GM12878 (cell line): ENCODE results near the gene HSD17B14. TPM values are rescaled to one million over a fixed set of nuclear protein-coding genes. Genes with fewer than 3 reads are reported as not detected.

Source experiments
- ATF3 ChIP-seq: IDR thresholded peaks from 2 replicates; pipeline ENCODE4 v1.6.1; 2011; ENCODE audit warnings: low read depth, mild to moderate bottlenecking, low read length, moderate library complexity, borderline replicate concordance; ENCODE audit errors: extremely low read depth
- BCL11A ChIP-seq: IDR thresholded peaks from 2 replicates; pipeline ENCODE4 v1.6.1; 2011; ENCODE audit warnings: low read depth, low read length
- BCL3 ChIP-seq: IDR thresholded peaks from 2 replicates; pipeline ENCODE4 v1.6.1; 2011; ENCODE audit warnings: borderline replicate concordance, low read depth, mild to moderate bottlenecking, moderate library complexity, low read length; ENCODE audit not compliant: insufficient read depth, poor library complexity, severe bottlenecking
- E2F8 ChIP-seq: fragments of 450-650 bp; IDR thresholded peaks from 2 replicates; pipeline ENCODE4 v1.6.1; 2018; ENCODE audit warnings: mild to moderate bottlenecking, low read depth, moderate library complexity; ENCODE audit not compliant: partially characterized antibody
- E4F1 ChIP-seq: fragments of 450-650 bp; IDR thresholded peaks from 2 replicates; pipeline ENCODE4 v1.6.1; 2018; ENCODE audit warnings: borderline replicate concordance, mild to moderate bottlenecking; ENCODE audit not compliant: partially characterized antibody
- GABPA ChIP-seq: IDR thresholded peaks from 2 replicates; pipeline ENCODE4 v1.6.1; 2014; ENCODE audit warnings: antibody characterized with exemption, low read depth, mild to moderate bottlenecking, inconsistent platforms
- HDAC6 ChIP-seq: fragments of 200-600 bp; sonication (generic); IDR thresholded peaks from one replicate; pipeline ENCODE4 v1.8.0; 2017; ENCODE audit warnings: antibody characterized with exemption; ENCODE audit not compliant: unreplicated experiment
- IKZF1 ChIP-seq: fragments of 450-650 bp; conservative IDR thresholded peaks from 2 replicates; pipeline ENCODE4 v1.6.1; 2017; ENCODE audit warnings: antibody characterized with exemption, mild to moderate bottlenecking
- IRF3 ChIP-seq: fragments of 450-650 bp; IDR thresholded peaks from 2 replicates; pipeline ENCODE4 v1.6.1; 2014; ENCODE audit warnings: mild to moderate bottlenecking
- IRF4 ChIP-seq: IDR thresholded peaks from 2 replicates; pipeline ENCODE4 v1.6.1; 2011; ENCODE audit warnings: low read depth, low read length
- KLF5 ChIP-seq: fragments of 450-650 bp; IDR thresholded peaks from 2 replicates; pipeline ENCODE4 v1.6.1; 2014; ENCODE audit warnings: mild to moderate bottlenecking; ENCODE audit not compliant: partially characterized antibody
- MTA3 ChIP-seq: IDR thresholded peaks from 2 replicates; pipeline ENCODE4 v1.6.1; 2012; ENCODE audit warnings: low read length, inconsistent platforms, borderline replicate concordance
- NR2C2 ChIP-seq: IDR thresholded peaks from 2 replicates; pipeline ENCODE4 v1.6.1; 2011; ENCODE audit warnings: borderline replicate concordance, low read depth; ENCODE audit not compliant: control insufficient read depth, insufficient read length
- POLR2AphosphoS5 ChIP-seq: IDR thresholded peaks from 2 replicates; pipeline ENCODE4 v1.6.1; 2011; ENCODE audit warnings: mild to moderate bottlenecking, low read length, inconsistent platforms
- RELA ChIP-seq: fragments of 450-650 bp; IDR thresholded peaks from 2 replicates; pipeline ENCODE4 v1.8.0; 2014; ENCODE audit warnings: borderline replicate concordance; ENCODE audit not compliant: partially characterized antibody
- SIN3A ChIP-seq: IDR thresholded peaks from 2 replicates; pipeline ENCODE4 v1.6.1; 2012; ENCODE audit warnings: low read depth, low read length, improper control_type of control experiment
- SP1 ChIP-seq: IDR thresholded peaks from one replicate; pipeline ENCODE4 v1.6.1; 2011; ENCODE audit warnings: low read depth, low read length
- TCF7 ChIP-seq: IDR thresholded peaks from 2 replicates; pipeline ENCODE4 v1.6.1; 2014; ENCODE audit warnings: antibody characterized with exemption, borderline replicate concordance
- YBX1 ChIP-seq: fragments of 450-650 bp; IDR thresholded peaks from 2 replicates; pipeline ENCODE4 v1.6.1; 2016; ENCODE audit warnings: antibody characterized with exemption
- polyA plus RNA-seq, 11 experiments: library from polyadenylated mRNA; depleted of rRNA in 4 of 11; unstranded in 6 of 11; stranded (reverse) in 5 of 11; fragments of >200 nt; fragmentation: Nextera tagmentation in 4 of 11; fragmentation: Illumina TruSeq in 1 of 11; extraction: Ambion mirVana in 4 of 11; extraction: Trizol in 1 of 11; gene quantifications; 1 replicate in 1 of 11; 2 replicates in 10 of 11; pipeline versions ENCODE4 v1.2.1 to v1.2.3, GENCODE V29; 2011 to 2016; ENCODE audit warnings: inconsistent platforms in 2 of 11, missing spikeins in 2 of 11, low read depth in 1 of 11
- total RNA-seq, 4 experiments: library from RNA; depleted of rRNA in 3 of 4; stranded (reverse); fragments of >200 nt in 3 of 4; fragmentation: Illumina TruSeq in 1 of 4; extraction: Trizol in 1 of 4; gene quantifications; 2 replicates each; pipeline versions ENCODE4 v1.2.1 to v1.2.3, GENCODE V29; 2013 to 2021

Gene HSD17B14
- total and polyA plus RNA-seq, 10 of the 15 experiments (the other 5 are each of a cell fraction or from before 2014, with no cell fraction given), result 0.21 to 4.1 (median 0.61) TPM

GRCh38 chr19:48835734-48836088 lies 580 bp downstream of the HSD17B14 start (continued):
- TF ChIP-seq NR2C2 (no peak), BCL3 (no peak), SIN3A (no peak; the same call in 1 of the 2 replicates), E4F1 (no peak), TCF7 (no peak), SP1 (no peak), YBX1 (no peak), IRF3 (no peak), HDAC6 (no peak), BCL11A (no peak), IKZF1 (peak; percentile 55; the same call in 1 of the 2 replicates), GABPA (no peak), KLF5 (no peak), E2F8 (no peak), POLR2AphosphoS5 (no peak; the same call in 1 of the 2 replicates), ATF3 (peak; percentile 70; the same call in 1 of the 2 replicates), RELA (peak; percentile 13), MTA3 (no peak), IRF4 (peak; percentile 60; the same call in 1 of the 2 replicates)
